HepG2 (cell line): Measurements from ENCODE around the gene FAM43A. TPM values are rescaled to one million over a fixed set of nuclear protein-coding genes. Genes with fewer than 3 reads are reported as not detected.

ENCODE experiments used
- AKAP8 ChIP-seq: sonication (generic); formaldehyde crosslinking; IDR thresholded peaks from 2 replicates; pipeline ENCODE4 v1.5.1; 2020; ENCODE audit warnings: mild to moderate bottlenecking, missing genetic modification reagents
- BORCS8-MEF2B ChIP-seq: sonication (generic); formaldehyde crosslinking; IDR thresholded peaks from 2 replicates; pipeline ENCODE4 v1.8.0; 2022; ENCODE audit warnings: mild to moderate bottlenecking, missing genetic modification reagents
- CAMTA2 ChIP-seq: sonication (generic); formaldehyde crosslinking; IDR thresholded peaks from 2 replicates; pipeline ENCODE4 v1.4.0; 2020; ENCODE audit warnings: mild to moderate bottlenecking, missing genetic modification reagents, borderline replicate concordance
- FIP1L1 ChIP-seq: fragments of 200-400 bp; formaldehyde crosslinking; IDR thresholded peaks from 2 replicates; pipeline ENCODE4 v1.6.1; 2018; ENCODE audit warnings: low read depth, mild to moderate bottlenecking, low read length, moderate library complexity, borderline replicate concordance; ENCODE audit not compliant: insufficient read depth
- HINFP ChIP-seq: sonication (generic); formaldehyde crosslinking; IDR thresholded peaks from 2 replicates; pipeline ENCODE4 v1.4.0; 2020; ENCODE audit warnings: low read depth, mild to moderate bottlenecking, missing genetic modification reagents
- IRX3 ChIP-seq: sonication (generic); formaldehyde crosslinking; IDR thresholded peaks from 2 replicates; pipeline ENCODE4 v1.8.1; 2023; ENCODE audit warnings: mild to moderate bottlenecking, low read depth, missing genetic modification reagents, borderline replicate concordance
- MED13 ChIP-seq: sonication (generic); formaldehyde crosslinking; IDR thresholded peaks from 2 replicates; pipeline ENCODE4 v1.5.0; 2020; ENCODE audit warnings: missing genetic modification reagents
- NBN ChIP-seq: fragments of 450-650 bp; conservative IDR thresholded peaks from 2 replicates; pipeline ENCODE4 v1.6.1; 2017
- PRMT3 ChIP-seq: sonication (generic); formaldehyde crosslinking; IDR thresholded peaks from 2 replicates; pipeline ENCODE4 v1.8.1; 2022; ENCODE audit warnings: low read depth, mild to moderate bottlenecking, moderate library complexity, missing genetic modification reagents, borderline replicate concordance
- THAP11 ChIP-seq: IDR thresholded peaks from 2 replicates; pipeline ENCODE4 v1.6.1; 2016; ENCODE audit warnings: missing biosample characterization, missing genetic modification reagents
- THRA ChIP-seq: sonication (generic); formaldehyde crosslinking; IDR thresholded peaks from 2 replicates; pipeline ENCODE4 v1.4.0; 2020; ENCODE audit warnings: missing genetic modification reagents, borderline replicate concordance
- ZFP36 ChIP-seq: fragments of 150-350 bp; IDR thresholded peaks from 2 replicates; pipeline ENCODE4 v1.6.1; 2018; ENCODE audit warnings: borderline replicate concordance, low read length, low read depth; ENCODE audit not compliant: partially characterized antibody
- ZGPAT ChIP-seq: IDR thresholded peaks from 2 replicates; pipeline ENCODE4 v1.6.1; 2016; ENCODE audit warnings: mild to moderate bottlenecking
- ZNF274 ChIP-seq: sonication (generic); formaldehyde crosslinking; IDR thresholded peaks from 2 replicates; pipeline ENCODE4 v1.5.1; 2020; ENCODE audit warnings: mild to moderate bottlenecking, missing genetic modification reagents
- ZNF333 ChIP-seq: sonication (generic); formaldehyde crosslinking; IDR thresholded peaks from 2 replicates; pipeline ENCODE4 v1.4.0; 2020; ENCODE audit warnings: mild to moderate bottlenecking, missing genetic modification reagents, borderline replicate concordance
- ZNF572 ChIP-seq: sonication (generic); formaldehyde crosslinking; IDR thresholded peaks from 2 replicates; pipeline ENCODE4 v1.5.1; 2020; ENCODE audit warnings: mild to moderate bottlenecking, missing genetic modification reagents
- ZNF574 ChIP-seq: sonication (generic); formaldehyde crosslinking; IDR thresholded peaks from 2 replicates; pipeline ENCODE4 v1.4.0; 2020; ENCODE audit warnings: missing genetic modification reagents
- ZNF589 ChIP-seq: sonication (generic); formaldehyde crosslinking; conservative IDR thresholded peaks from 2 replicates; pipeline ENCODE4 v1.8.0; 2022; ENCODE audit warnings: mild to moderate bottlenecking, moderate library complexity, missing genetic modification reagents
- ZNF672 ChIP-seq: sonication (generic); formaldehyde crosslinking; IDR thresholded peaks from 2 replicates; pipeline ENCODE4 v1.8.1; 2022; ENCODE audit warnings: missing genetic modification reagents
- polyA plus RNA-seq, 8 experiments: library from polyadenylated mRNA; depleted of rRNA in 3 of 8; stranded (reverse) in 7 of 8; unstranded in 1 of 8; fragments of >200 nt; fragmentation: Illumina TruSeq in 4 of 8; extraction: Trizol in 4 of 8; gene quantifications; 2 replicates each; pipeline versions ENCODE4 v1.2.1 to v1.2.3, GENCODE V29; 2011 to 2016; ENCODE audit warnings: low read depth in 4 of 8, missing spikeins in 1 of 8, mixed read lengths in 1 of 8; ENCODE audit not compliant: insufficient read depth in 1 of 8
- total RNA-seq, 5 experiments: library from RNA; depleted of rRNA; stranded (reverse); fragments of >200 nt; fragmentation: Illumina TruSeq; extraction: Trizol; gene quantifications; 2 replicates each; pipeline ENCODE4 v1.2.3, GENCODE V29; 2016; ENCODE audit warnings: low read depth in 1 of 5
- TF ChIP-seq, protein P1 (sequence below): sonication (generic); formaldehyde crosslinking; IDR thresholded peaks from 2 replicates; pipeline ENCODE4 v1.9.0; 2021; ENCODE audit warnings: missing genetic modification reagents, borderline replicate concordance

FAM43A gene
- total and polyA plus RNA-seq, 2 of the 13 experiments (the other 11 are each of a cell fraction or from before 2014, with no cell fraction given), result 0.91 to 1.8 TPM

DNA sequence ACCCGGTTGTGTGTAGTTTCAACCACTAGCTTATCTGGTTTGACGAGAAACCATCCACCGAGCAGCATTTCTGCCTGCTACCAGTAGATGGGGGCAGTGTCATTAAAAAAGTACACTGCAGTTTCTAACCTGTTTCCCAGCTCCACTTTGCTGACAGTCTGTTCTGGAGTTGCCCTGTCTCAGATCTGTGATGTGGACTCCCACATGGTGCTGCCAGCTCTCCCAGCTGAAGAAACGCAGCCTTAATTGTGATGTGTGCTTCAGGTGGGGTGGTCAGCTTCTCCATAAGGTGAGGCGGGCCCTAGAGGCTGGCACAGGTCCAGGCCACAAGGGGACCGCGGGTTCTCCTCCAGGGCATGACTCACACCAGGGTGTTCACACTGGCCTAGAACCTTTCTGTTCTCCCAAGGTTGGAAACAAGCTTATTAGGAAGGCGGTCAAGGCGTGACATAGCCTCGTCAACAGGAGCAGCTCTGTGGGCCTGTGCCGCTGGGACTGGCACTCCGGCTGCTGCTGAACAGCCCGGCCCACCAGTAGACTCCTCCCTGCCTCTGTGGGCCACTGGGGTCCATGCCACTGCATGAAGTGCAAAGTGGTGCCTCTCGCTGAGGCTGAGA is 2.9 kb upstream of the FAM43A start (continued):
- TF ChIP-seq ZGPAT (peak; percentile 63), ZNF672 (CRISPR knock-in tag) (no peak), ZNF589 (no peak), HINFP (CRISPR knock-in tag) (no peak), NBN (no peak), THAP11 (no peak), ZNF274 (CRISPR knock-in tag) (0 out of 2 replicates have a peak, but pooled peaks have one; percentile 27), PRMT3 (no peak), BORCS8-MEF2B (CRISPR knock-in tag) (peak; percentile 39; the same call in 1 of the 2 replicates), ZFP36 (no peak), ZNF572 (CRISPR knock-in tag) (no peak), FIP1L1 (no peak), AKAP8 (no peak), THRA (CRISPR knock-in tag) (0 out of 2 replicates have a peak, but pooled peaks have one; percentile 25), ZNF333 (CRISPR knock-in tag) (no peak), MED13 (CRISPR knock-in tag) (no peak), IRX3 (CRISPR knock-in tag) (no peak), ZNF574 (no peak; the same call in 1 of the 2 replicates), CAMTA2 (CRISPR knock-in tag) (no peak)
- TF ChIP-seq, protein P1, sequence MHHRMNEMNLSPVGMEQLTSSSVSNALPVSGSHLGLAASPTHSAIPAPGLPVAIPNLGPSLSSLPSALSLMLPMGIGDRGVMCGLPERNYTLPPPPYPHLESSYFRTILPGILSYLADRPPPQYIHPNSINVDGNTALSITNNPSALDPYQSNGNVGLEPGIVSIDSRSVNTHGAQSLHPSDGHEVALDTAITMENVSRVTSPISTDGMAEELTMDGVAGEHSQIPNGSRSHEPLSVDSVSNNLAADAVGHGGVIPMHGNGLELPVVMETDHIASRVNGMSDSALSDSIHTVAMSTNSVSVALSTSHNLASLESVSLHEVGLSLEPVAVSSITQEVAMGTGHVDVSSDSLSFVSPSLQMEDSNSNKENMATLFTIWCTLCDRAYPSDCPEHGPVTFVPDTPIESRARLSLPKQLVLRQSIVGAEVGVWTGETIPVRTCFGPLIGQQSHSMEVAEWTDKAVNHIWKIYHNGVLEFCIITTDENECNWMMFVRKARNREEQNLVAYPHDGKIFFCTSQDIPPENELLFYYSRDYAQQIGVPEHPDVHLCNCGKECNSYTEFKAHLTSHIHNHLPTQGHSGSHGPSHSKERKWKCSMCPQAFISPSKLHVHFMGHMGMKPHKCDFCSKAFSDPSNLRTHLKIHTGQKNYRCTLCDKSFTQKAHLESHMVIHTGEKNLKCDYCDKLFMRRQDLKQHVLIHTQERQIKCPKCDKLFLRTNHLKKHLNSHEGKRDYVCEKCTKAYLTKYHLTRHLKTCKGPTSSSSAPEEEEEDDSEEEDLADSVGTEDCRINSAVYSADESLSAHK (CRISPR knock-in tag), result no peak
